GM19452 (cell line): ENCODE measurements around the gene IMMT.
"Not testable (repeated sequence)": the region's sequence is repeated elsewhere in the genome, so short reads cannot be mapped to it uniquely, and the experiment has no call there.

ENCODE experiments used
- ATAC-seq: cut with Tn5 transposase; IDR thresholded peaks from one replicate; pipeline ENCODE4 v1.9.1; 2021; ENCODE audit not compliant: unreplicated experiment

Gene IMMT

DNA sequence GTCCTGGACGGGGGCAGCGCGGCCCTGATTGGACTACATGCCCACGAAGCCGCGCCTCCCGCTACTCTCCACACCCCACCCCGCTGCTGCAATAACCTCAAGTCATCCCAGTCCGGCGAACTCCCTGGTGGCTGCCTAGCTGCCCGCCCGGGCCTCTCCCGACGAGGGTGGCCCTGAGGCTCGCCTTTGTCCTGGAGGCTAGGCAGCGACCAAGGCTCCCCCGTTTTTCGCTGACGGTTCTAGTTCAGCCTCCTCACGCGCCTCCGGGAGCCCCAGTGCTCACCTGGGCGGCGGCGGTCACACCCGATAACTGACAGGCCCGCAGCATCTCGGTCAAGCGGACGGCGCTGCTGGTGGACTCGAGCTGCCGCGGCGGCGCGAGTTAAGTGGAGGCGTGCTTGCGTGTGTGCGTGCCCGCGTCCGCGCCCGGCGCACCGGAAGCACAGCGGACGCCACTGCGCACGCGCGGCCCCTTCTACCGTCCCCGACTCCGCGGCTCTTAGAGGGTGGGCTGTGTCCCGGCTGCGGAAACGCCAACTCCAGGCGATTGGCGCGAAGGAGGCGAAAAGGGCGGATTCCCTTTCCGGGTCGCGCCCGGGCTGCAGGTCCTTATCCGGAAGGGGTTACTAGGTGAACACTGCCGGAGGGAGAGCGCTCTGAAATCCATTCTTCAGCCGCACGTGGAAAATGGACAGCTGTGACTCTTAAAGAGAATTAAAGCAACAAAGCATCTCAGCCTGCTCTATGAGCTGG is at the start of gene IMMT:
TSS of gene IMMT (minus strand) at position 408 of the 753 bp plus-strand sequence. CDS start at position 328, 80 bp downstream.
- peak; percentile 81 for ATAC-seq

DNA sequence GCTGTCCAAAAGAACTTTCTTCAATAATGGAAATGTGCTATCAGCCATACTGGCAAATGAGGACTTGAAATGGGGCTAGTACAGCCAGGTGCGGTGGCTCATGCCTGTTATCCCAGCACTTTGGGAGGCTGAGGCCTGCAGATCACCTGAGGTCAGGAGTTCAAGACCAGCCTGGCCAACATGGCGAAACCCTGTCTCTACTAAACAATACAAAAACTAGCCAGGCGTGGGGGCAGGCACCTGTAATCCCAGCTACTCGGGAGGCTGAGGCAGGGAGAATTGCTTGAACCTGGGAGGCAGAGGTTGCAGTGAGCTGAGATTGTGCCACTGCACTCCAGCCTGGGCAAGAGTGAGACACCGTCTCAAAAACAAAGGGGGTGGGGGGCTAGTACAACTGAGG is 49.5 kb upstream of the IMMT start:
- not testable (repeated sequence) for ATAC-seq

DNA sequence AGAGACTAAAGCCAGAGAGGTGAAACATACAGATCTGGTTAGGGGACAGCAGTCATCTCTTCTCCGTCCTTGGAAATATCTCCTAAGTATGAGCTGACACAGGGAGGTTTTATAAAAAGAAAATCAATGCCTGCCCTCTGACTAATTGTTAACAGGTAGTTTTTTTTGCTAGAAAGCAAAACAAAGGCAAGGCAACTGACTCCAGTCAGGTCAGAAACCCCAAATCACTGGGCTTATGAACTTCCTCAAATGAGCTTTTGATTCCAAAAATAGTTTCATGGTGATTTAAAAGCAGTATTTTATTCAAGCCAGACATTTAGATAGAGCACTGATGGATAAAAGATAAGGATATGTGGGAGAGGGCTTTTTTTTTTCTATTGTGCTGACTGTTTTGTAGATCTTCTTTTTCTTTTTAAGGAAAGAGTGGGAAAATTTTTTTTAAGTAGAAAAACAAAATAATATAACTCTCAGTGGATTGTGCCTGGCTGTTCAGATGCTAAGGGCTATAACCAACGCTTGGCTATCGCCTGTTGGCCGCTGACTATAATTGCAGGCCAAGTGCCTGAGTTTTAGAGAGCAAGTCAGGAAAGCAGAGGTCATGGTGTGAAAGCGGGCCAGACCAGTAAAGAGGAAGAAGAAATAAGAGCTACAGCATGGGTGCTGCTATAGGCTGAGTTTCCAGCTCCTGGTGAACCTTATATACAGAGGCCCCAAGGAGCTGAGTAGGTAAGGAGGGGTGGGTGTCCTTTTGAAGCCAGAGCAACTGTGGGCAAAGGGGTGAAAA is 48.9 kb upstream of the IMMT start:
- ATAC-seq, result no peak

DNA sequence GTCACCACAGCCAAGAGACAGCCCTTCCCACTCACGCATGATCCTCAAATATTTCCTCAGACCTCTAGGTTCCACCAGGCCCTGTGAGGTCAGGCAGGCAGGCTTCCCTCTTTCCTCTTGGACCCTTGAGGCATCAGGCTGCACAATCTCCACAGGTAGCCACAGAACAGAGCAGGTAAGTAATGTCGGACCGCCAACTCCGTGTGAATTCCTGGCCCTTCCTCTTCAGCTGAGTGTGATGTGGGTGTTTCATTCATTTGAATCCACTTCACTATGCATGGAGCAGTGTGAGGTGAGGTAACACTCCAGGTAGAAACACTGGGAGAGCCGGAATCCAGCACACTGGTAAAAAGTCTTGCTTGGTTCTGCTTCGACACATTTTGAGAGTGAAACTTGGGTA is 48.0 kb upstream of the IMMT start:
- no peak for ATAC-seq

DNA sequence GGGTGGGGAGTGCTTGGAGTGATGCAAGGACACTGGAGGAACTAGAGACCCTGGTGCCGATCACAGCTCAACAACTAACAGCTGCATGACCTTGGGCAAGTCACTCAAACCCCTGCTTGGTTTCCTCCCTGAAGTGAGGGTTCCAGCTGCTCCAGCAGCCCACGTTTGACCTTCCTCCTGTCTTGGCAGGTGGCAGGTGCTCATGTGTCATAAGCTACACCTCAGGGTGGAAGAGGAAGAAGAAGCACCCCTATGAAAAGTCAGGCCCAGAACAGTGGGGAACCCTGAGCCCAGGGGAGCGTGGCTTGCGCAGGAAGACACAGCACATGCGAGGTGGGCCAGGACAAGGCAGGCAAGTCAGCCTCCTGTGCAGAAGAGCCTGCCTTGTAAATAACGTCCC is 46.3 kb upstream of the IMMT start:
- no peak for ATAC-seq

DNA sequence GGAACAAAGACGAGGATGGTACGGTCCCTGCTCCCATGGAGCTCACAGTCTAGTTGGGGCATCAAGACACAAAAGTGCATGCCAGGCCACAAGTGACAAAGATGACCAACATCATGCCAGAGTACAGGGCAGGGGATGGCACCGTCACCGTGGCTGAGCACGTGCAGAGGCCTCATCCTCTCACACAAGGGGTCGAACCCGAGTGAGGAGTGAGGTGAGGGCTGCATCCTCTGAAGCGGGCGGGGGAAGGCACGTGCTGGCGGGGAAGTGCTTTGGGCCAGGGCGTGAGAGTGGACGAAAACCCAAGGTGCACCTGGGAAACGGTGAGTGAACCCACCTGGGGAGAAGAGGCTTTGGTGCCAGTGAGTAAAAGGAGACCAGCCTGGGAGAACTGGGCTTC is 45.0 kb upstream of the IMMT start:
- no peak for ATAC-seq

DNA sequence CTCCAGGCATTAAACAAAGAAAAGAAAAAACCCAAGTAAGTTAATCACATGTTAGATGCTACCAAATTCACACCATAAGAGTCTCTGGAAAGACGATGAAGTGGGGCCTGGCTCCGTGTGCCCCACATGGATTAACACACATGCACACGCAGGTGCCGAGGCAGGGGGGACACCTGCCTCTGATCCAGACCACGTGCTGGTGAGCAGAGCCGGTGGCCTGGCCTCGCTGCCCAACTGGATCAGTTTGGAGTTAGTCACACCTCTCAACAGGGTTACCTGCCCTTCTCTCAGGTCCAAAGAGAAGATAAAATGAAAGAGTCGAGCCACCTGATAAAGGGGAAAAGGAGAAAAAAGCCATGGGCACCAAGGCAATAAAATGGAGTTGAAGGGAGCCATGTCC is 44.5 kb upstream of the IMMT start:
- no peak for ATAC-seq

DNA sequence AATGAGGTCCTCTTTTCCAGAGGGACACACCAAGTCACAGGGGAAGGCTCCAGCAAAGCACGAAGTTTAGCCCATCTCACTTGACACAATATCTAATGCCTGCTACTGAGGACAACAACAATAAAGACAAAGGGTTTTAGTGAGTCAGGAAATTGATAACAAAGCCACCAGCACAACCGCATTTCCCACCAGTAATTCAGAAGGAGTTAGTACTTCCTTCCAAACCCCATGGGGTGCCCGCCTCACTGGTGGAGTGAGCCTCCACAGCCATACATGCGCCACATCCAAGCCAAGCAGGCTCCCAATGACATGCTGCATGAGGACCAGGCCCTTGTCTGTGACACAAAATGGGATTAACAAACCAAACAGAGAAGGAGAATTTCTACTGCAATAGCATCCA is 44.1 kb upstream of the IMMT start:
- no peak for ATAC-seq

DNA sequence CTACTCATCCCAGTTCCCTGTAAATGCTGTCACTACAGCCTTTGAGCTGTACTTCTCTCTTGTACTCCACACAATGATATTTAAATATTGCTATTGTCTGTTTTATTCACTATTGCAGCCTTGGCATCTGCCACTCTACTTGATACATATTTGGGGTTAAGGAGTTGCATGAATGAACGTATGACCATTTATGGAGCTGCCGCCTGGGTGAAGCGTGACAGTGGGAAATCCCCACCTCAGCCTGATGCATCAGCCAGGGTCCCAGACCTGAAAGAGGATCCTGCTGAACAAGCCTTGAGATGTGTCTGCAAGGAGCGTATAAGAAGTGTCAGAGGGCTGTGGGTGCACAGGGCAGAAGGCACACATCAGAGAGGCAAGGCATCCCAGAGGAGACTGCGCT is 43.1 kb upstream of the IMMT start:
- ATAC-seq, result peak; percentile 85

DNA sequence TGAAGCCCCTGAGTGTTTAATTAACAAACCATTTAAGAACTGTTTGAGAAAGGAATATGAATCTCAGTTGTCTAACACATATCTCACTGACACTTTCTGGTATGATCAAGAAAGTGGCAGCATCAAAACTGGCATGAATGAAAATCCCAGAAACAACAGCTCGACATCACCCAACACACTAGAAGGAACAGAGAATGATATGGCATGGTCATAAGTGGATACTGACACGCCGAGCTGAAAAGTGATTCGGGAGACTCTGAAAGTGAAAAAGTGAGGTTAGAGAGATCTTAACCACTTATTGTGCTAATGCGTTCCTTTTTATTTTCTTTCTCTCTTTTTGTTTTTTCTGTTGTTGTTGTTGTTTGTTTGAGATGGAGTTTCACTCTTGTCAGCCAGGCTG is 41.9 kb upstream of the IMMT start:
- no peak for ATAC-seq

DNA sequence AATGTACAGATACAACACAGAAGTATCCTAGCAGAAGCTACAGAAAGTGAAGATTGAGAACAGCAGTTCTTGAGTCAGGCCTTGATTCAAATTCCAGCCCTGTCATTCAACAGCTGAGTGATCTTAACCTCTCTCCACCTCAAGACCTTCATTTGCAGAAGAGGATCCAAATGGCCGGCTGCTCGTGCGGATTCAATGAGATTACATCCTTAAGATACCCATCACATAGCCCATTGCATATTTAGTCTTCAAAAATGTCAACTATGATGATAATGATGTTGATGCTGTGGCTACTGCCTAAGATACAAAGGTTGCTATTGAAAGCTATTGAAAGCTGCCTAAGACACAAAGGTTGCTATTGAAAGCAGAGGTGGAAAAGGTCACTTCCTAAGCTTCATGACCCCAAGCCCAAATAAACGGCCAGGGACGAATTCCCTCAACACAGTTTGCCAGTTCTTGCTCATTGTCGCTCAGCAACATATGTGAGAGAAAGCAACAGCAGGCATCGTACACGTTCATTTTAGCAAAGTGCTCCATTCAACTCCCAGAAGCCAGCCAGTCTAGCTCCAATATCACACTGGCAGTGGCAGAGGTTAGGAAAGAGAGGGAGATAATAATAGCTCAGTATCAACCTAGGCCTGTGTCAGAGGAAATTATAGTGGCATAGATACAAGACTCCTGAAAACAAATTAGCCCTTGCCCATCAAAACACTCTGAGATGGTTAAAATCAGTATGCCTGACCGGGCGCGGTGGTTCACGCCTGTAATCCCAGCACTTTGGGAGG is 40.1 kb upstream of the IMMT start:
- ATAC-seq, result no peak

DNA sequence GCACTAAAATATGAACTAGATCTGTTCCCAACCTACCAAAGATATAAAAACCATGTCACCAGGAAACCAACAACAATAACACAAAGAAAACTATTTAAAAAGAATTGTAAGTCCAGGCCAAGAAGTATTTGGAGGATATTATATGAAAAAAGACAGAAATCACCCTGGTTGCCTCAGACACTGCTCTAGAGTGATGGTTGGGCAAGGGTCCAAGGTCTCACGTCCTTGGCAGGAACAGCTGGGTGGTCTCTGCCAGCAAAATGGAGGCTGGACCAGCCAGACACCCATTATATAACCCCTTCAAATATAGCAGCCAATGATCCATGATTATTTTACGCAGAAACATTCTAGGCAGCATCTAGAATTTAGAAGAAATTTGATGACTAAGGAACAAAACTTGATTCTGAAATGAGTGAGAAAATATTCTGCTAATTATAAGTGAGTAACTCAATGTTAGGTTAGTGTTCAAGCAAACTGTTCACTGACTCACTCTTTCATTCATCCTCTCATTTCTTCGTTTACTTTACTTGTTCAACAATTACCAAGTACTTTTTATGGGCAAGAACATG is 39.4 kb upstream of the IMMT start:
- no peak for ATAC-seq

DNA sequence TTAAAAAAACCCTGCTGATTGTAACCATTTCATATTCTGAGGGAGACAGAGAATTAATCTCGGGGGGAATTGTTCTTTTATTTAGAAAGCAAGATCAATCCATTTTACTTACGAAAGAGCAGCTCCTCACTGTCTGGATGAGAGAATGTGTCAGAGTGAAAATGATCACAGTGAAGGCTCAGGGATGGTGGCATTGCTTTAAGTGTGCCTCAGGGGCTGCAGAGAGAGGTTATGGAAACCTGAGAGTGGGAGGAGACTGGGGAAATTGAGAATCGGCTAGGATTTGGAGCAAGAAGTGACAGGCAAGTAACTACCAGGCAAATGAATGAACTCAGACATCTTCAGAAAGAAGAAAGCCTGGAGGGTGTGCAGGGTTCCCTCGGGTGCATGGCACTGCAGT is 38.2 kb upstream of the IMMT start:
- no peak for ATAC-seq

DNA sequence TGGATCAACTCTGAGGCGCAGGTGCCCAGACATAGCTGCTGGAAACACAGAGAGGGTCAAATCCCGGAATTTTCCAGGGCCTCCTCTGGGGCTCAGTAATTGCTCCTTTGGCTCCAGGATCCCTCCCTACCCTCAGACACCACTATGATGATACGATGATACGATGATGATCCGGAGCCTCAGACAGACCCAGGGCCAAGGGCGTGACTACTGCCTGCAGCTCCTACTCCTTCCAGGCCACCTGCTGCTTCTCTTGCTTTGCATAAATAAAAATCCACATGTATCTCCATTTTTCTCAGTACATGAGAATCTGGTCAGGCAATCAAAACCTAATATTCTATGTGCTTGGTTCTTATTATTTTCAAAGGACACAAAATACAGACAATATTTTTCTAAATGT is 37.6 kb upstream of the IMMT start:
- ATAC-seq, result no peak

DNA sequence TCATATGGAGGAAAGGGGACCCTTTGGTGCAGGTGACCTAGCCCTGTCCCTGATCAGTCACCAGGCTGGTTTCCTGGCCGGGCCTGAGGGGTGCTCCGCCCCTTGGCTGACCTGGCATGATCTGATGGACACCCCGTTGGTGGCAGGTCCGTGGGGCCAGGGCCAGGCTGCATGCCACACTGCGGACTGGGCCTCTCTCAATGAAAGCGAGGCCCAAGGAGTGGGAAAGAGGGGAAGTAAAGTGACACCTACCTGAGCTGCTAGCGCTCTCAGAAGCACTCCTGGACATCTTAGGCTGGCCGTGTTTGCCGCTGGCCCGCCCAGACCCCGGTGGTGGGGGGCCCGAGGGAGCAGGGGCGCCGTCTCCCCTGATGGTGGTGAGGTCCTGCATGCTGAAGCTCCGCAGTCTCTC is 37.1 kb upstream of the IMMT start:
- no peak for ATAC-seq

DNA sequence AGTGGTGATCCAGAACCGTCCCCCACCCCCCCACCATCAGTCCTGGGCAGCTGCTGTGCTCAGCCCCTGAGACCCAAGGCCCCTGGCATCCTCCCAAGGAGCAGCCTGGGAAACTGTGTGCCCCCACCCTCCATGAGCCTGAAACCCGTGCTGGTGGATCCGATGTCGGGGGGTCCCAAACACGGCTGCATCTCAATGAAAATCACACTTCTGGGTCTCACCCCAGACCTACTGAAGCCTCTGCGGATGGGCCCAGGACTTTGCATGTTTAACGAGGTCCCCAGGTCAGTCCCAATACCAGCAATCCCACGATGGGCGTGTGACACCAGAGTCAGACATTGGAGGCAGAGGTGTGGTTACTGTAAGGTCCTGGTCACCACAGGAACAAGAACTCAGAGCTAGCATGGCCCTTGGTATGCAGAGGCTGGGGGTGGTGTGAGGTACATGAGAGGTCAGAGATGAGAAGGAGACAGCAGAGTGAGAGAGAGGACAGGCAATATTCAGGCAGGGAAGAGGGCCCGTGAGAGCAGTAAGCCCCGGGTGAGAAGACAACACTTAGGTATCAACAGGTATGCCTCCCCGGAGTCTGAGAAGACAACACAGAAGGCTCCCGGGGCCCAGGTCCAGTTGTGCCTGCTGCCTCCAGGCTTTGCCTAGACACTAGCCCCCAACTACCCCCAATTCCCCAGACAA is 36.6 kb upstream of the IMMT start:
- no peak for ATAC-seq

DNA sequence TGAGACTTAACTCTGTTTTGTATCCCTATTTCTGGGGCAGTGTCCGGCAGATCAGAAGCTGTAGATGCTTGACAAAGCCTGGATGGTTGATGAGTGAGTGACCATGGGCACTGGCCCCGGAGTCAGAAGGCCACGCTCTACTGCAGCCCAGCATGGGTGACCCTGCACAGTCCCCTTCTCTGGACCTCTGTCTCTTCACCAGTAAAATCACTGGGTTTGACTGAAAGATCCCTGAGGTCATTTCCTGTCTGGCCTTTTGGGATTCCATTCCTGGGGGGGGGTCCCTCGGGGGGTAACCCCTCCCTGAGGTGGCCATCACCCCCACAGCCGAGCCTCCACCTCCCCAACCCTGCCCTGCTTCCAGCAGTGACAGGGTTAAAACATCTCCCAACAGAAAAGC is 35.7 kb upstream of the IMMT start:
- ATAC-seq, result no peak

DNA sequence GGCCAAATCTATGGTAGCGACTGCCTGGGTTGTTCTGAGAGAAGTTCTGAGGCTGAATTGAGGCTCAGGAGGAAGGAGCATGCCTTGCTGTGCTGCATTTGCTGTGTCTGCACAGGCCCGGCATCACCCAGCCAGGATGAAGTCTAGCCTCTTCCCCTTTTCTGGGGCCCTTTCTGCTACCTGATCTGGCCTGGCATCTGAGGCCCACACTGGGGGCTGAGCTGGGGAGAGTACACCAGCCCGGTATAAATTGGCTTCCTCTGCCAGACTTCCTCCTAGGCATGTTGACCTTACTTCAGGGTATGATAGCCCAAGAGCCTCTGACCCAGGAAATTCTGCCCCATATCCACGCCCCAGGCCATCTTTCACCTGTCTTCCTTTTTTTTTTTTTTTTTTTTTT is 34.0 kb upstream of the IMMT start:
- no peak for ATAC-seq

DNA sequence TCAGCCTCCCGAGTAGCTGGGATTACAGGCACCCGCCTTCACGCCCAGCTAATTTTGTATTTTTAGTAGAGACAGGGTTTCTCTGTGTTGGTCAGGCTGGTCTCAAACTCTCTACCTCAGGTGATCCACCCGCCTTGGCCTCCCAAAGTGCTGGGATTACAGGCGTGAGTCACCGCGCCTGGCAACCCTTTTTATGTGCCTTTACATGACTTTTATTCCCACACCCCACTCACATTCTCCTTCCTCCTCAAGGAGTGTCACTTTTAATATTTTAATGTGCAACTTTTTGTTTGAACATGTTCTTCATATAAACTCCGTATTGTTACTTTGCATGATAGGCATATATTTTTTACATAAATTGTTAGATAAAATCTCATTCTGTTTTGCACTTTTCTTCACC is 33.3 kb upstream of the IMMT start:
- not testable (repeated sequence) for ATAC-seq

DNA sequence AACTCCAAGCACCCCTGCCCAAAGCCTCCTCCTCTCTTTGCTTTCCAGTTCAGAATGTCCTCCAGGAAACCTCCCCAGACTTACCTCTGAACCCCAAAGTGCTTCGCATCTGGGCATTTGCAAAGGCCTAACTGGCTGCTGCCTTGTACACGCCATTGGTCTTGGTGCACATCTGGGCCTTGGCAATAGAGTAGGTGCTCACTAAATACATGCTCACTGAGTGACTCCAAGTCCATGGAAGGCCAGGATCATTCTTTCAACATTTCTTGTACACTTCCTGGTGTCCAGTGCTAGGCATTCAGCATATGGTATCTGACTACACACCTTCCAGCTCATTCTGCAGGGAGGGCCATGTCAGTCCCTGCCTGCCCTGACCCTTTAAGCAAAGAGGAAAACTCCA is 32.4 kb upstream of the IMMT start:
- ATAC-seq, result no peak
